ENCODE measurements around the gene IL36RN.
"Not testable (repeated sequence)": the region's sequence is repeated elsewhere in the genome, so short reads cannot be mapped to it uniquely, and the experiment has no call there.

IL36RN gene

DNA sequence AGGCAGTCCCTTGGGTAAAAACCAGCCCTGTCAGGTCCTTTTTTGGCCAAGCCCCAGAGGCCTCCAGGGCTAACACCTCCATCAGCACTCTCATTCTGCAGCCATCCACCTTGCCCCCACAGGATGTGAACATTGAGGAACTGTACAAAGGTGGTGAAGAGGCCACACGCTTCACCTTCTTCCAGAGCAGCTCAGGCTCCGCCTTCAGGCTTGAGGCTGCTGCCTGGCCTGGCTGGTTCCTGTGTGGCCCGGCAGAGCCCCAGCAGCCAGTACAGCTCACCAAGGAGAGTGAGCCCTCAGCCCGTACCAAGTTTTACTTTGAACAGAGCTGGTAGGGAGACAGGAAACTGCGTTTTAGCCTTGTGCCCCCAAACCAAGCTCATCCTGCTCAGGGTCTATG is 16.0 kb downstream of the IL36RN start:
- no peak for DNase-seq (ENCODE audit: low spot score)

DNA sequence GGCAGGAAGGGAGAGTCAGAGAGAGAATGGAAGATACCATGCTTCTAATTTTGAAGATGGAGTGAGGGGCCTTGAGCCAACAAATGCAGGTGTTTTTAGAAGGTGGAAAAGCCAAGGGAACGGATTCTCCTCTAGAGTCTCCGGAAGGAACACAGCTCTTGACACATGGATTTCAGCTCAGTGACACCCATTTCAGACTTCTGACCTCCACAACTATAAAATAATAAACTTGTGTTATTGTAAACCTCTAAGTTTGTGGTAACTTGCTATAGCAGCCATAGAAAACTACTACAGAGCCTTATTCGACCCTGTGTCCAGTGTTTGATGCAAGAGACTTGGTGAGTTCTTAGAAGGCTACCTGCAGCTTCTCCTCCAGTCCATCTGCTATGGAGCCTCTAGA is 16.6 kb downstream of the IL36RN start:
- no peak for DNase-seq (ENCODE audit: low spot score)

DNA sequence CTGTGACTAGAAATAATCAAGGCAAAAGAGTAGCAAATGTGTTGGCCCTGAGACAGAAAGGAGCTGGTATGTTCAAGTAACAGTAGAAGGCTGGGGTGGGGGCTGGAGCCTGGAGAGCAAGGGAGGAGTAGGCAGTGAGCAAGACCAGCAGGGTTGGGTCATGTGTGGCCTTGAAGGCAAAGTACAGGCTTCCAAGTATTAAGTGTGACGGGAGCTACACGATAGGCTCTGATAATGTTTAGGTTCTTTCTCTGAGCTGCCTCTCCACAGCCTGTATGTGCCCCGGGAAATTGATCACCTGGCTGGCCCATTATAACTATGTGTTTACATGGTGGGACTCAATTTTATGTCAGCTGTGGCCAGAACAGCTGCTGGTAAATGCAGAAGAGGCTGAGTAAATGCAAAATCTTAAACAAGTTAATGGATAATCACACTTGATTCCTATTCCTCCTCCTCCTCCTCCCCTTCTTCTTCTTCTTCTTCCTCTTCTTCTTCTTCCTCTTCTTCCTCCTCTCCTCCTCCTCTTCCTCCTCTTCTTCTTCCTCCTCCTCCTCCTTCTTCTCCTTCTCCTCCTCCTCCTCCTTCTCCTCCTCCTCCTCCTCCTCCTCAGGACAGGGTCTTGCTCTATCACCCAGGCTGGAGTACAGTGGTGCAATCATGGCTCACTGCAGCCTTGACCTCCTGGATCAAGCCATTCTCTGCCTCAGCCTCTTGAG is 18.1 kb downstream of the IL36RN start:
- no peak for DNase-seq (ENCODE audit: low spot score)

DNA sequence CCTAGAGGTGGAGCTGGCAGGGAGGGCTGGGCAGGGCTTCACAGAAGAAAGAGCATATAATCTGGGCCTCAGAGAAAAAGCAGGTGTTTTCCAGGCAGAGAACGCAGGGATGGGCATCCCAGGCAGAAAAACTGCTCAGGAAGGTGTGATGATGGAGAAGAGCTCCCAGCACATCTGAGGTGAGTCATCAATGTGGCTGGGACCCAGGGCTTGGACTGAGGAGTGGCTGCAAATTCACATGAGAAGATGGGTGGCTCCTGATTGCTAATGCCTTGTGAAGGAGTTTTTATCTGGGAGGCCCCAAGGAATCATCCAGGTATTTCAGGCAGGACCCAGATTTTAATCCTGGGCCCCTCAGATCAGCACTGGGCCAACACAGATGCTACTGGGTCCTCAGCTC is 18.9 kb downstream of the IL36RN start:
- DNase-seq (ENCODE audit: low spot score) = no peak

DNA sequence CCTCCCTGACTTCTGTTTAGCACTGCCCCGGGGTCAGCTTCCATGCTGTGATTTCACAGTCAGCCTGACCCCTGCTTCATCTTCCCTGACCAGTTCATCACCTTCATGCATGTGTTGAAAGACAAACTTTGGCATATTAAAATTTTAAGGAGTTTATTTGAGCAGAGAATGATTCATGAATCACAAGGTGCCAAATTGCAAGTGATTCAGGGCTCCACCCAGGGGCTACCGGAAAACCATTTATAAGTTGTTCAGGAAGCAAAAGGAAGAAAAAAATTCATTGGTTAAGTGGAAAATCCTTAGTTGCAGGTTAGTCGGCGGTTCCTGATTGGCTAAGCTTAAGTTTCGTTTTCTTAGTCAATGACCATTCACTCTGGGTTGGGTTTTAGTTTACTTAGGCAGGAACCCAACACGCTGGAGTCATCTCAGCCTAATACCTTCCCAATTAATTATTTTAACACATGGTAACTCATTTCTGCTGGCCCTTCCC is 19.4 kb downstream of the IL36RN start:
- no peak for DNase-seq (ENCODE audit: low spot score)

DNA sequence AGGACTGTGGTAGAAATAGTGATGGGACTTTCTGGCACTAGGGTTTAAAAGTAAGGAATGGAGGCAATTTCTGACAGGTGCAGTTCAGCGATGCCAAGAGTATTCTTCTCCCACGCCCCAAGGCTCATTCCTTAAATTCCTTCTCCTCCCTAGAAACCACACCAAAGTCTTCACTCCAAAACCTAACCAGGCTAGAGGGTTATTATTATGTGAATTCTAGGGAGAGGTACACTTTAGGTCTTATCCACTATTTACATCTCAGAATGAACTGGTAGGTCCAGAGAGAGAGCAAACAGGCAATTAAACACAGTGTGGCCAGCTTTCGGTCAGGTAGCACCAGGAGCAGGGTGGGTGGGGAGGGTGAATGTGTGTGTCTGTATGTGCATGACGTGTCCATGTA is 20.1 kb downstream of the IL36RN start:
- no peak for DNase-seq (ENCODE audit: low spot score)

DNA sequence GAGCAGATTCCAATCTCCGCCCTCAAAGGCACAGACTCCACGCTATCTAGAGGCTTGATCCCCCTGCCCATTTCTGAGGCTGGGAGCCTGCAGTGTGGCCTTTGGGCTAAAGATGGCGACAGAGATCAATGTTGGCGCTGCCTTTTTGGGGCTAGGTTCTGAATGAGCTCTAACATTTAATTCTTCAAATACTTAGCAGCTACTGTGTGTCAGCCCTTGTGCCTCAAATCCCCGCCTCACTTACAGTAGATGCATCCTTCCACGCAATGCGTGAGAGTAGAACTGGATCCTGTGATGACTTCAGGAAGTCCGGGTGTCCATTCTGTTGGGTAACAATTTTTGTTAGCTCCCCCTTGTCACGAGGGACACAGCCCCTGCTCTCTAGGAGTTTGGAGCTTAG is 21.1 kb downstream of the IL36RN start:
- no peak for DNase-seq (ENCODE audit: low spot score)

DNA sequence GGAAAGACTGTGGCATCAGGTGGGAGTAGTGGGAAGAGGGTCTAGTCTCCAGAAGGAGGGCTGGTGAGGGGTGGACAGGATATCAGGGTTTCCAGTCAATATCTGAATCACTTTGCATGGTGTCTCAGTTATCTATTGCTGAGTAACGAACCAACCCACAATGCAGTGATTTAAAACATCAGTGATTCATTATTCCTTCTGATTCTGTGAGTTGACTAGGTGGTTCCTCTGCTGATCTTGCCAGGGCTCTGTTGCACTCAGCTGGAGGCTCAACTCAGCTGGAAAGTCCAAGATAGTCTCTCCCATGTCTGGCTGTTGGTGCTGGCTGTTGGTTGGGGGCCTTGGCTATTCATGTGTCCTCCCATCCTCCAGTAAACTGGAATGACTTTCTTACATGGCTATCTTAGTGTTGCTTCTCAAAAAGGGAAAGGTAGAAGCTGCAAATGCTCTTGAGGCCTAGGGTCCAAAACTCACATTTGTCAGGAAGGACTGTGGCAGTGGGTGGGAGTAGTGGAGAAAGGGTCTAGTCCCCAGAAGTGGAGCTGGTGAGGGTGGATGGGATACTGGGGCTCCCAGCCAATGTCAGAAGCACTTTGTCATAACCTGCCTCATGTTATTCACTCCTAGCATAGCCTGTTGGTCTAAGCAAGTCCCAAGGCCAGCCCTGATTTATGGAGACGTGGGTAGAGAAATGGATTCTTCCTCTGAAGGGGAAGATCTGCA is 22.7 kb downstream of the IL36RN start:
- DNase-seq (ENCODE audit: low spot score) = no peak

DNA sequence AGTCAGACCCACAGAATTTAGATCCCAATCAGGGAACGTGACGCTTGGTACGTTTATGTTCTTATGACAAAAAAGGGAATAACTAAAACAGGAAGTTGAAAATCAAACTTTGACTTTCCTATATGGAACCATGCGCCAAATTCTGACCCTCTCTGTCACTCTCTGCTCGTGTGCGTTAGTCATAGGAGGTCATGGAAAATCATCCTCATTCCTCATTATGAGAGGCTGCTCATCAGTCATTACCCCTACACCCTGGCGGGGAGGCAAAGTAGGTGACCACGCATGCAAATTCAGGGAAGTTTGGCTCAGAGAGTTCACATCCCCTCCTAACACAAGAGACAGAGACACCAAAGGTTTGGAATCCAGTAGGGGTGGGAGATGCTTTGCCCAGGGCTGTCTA is 24.3 kb downstream of the IL36RN start:
- no peak for DNase-seq (ENCODE audit: low spot score)

DNA sequence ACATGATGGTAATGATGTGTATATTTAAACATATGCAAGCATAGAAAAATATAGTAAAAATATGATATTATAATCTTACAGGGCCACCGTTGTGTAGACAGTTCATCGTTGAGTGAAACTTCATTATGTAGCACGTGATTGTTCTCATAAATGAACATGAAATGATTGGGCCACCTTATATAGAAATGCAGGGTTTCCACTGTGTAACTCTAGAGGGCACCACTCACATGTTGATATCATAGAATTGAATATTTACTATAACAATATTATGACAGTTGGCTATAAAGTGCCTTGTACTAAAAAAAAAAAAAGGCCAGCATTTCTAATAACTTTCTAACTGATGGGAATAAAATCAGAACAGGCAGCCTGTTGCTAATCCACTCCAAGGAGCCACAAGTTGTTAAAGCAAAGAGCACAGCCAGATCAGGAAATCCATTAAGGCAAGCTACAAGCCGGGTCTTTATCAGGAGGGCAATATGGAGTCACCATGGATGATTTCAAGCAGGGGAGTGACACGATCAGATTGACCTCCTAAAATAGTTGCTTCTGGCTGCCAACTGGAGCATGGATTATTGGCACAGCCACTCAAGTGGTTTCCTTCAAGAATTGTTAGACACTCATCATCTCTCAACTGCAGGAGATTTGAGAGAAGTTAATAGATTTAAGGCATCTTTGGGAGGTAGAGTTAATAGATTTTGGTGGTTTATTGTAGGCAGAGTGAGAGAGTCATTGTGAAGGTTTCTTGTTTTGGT is 25.4 kb downstream of the IL36RN start:
- no peak for DNase-seq (ENCODE audit: low spot score)

DNA sequence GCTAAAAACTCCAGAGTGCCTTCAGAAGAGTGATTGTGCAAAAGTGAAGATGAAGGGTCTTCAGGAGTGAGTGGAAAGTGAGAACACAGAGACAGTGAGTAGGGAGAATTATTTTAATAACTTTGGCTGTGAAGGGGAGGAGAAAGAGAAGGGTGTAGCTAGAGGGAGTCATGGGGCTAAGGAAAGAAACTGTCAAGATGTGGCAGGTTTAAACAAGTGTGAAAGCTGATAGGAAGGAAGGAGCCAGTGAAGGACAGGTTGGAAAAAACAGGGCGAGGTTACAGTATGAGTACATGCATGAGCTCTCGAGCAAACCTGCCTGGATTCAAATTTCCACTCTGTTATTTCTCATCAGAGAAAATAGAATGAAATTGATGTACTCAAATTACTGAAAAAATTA is 26.5 kb downstream of the IL36RN start:
- DNase-seq (ENCODE audit: low spot score) = no peak

DNA sequence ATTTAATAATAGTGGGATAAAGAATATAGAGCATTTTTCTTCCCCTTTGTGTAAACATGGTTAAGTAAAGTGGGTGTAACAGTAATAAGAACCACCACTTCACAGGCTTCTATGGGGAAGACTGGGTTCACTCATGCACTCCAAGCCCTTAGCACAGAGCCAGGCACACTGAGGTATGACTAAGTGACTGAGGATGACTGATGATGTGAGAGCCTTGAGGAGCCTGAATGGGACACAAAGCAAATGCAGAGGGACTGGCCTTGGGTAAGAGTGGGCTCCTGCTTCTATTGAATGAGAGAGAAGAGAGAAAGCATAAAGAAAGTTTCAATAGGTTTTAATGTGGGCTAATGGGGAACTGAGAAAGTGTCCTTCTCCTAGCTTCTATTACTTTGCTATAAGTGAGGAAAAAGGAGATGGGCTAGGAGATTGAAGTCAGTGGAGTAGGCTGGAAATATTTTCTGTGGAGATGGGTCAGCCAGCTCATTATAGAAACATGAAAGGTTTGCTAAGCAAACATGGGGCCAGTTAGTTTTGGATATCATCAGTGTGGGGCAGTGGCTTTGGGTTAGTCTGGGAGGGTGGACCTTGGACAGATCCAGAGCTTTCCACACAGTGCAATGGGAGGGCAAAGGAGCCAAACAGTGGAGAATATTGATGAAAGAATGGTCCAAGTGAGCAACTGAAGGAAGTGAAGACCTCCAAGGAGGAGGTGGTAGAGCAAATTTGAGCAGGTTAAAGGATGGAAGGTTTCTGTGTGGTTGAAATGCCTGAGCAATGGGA is 29.4 kb downstream of the IL36RN start:
- DNase-seq (ENCODE audit: low spot score) = no peak

DNA sequence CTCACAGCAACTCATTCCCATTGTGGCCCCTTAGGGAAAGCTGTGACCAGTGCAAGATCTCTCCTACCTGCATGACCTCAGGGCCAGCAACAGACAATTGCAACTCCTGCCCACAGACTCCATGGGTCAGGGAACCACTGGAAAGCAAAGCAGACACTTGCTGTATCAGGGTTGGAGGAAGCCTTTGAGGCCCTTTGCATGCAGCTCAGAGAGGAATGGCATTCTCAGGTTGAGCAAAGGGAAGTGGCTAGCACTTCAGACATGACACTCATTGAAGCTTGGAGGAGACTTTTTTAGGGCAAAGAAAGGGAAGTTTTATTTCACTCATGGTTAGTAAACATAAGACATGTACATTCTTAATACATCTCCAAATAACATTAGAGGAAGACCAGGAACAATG is 30.9 kb downstream of the IL36RN start:
- DNase-seq (ENCODE audit: low spot score) = no peak

DNA sequence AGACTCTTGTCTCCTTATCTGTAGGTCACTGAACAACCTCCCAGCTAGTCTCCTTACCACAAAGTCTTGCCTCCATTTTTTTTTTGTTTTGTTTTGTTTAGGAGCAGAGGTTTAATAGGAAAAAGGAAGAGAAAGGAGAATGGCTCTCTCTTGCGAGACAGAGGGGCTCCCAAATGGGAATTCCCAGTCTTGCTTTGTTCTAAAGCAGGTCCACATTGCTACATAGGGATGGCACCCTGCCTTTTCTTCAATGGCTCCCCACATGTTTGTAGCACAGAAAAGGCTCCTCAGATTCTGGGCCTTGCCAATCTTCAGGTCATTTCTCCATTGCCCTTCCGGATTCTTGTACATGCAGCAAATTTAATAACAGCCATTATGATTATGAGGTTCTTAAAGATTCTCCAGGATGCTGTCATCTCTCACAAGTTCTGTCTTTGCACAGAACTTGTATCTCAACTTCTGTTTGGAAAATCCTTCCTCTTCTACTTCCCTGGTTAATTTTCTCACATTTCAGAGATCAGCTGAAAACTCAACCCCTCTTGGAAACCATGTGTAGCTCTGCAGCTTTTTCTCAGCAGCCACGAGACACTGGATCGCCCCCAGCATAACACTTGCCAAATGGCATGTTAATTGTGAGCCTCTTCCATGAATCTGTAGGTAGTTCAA is 32.4 kb downstream of the IL36RN start:
- no peak for DNase-seq (ENCODE audit: low spot score)

DNA sequence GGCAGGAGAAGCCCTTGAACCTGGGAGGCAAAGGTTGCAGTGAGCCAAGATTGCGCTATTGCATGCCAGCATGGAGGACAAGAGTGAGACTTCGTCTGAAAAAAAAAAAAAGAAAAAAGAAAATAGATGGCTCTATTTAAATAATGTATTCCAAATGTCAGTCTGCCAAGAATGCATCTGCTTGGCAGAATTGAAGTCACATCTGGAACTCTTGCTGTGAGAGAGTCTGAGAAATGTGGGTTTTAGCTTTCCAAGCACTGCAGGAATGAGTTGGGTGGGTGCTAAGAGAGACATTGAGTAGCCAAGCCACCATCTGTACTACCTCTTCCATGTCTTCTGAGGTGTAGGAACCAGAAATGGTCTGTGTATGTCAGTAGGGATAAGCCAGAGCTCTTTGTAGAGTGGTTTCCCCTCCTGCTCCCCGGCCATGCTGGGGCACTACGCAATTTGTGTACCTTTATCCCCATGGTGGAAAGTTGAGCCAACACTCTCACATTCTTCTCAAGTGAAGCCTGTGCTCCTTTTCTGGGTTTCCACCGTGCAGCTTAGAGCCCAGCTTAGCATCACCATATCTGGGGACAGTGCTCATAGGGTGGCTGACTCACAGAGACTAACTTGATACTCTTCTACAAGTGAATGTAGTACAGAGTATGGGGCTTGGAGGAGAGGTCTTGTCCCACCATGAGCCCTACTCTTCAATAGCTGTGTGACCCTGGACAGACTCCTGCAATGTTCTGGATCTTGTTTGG is 34.0 kb downstream of the IL36RN start:
- DNase-seq (ENCODE audit: low spot score) = no peak

DNA sequence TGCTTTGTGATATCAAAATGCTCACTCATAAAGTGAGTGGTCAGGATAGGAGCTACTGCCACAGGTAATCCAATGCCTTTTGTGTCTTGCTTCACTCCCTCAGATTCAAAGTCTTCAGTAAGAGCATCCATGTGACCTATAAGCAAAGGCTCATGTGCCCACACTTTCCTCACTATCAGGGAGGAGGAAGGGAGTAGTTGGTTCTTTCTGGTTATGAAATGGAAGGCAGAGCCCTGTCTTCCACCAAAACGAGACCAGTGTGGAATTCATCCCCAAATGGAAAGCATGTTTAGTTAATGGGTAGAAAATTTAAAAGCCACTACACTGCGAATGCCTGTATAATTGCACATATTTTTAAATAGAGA is 34.6 kb downstream of the IL36RN start:
- DNase-seq (ENCODE audit: low spot score) = no peak

DNA sequence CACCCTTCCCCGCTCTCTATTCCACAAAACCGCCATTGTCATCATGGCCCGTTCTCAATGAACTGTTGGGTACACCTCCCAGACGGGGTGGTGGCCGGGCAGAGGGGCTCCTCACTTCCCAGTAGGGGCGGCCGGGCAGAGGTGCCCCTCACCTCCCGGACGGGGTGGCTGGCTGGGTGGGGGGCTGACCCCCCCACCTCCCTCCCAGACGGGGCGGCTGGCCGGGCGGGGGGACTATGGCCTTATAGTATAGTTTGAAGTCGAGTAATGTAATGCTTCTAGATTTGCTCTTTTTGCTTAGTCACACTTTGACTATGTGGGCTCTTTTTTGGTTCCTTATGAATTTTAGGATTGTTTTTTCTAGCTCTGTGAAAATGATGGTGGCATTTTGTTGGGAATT is 37.3 kb downstream of the IL36RN start:
- DNase-seq (ENCODE audit: low spot score) = not testable (repeated sequence)

DNA sequence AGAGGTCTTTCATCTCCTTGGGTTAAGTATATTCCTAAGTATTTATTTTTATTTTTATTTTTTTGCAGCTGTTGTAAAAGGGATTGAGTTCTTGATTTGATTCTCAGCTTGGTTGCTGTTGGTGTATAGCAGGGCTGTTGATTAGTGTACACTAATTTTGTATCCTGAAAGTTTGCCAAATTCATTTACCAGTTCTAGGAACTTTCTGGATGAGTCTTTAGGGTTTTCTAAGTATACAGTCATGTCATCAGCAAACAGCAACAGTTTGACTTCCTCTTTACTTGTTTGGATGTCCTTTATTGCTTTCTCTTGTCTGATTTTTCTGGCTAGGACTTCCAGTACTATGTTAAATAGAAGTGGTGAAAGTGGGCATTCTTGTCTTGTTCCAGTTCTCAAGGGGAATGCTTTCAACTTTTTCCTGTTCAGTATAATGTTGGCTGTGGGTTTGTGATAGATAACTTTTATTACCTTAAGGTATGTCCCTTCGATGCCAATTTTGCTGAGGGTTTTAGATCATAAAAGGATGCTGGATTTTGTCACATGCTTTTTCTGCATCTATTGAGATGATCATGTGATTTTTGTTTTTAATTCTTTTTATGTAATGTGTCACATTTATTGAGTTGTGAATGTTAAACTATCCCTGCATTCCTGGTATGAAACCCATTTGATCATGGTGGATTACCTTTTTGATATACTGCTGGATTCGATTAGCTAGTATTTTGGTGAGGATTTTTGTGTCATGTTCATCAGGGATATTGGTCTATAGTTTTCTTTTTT is 38.0 kb downstream of the IL36RN start:
- DNase-seq (ENCODE audit: low spot score) = not testable (repeated sequence)

DNA sequence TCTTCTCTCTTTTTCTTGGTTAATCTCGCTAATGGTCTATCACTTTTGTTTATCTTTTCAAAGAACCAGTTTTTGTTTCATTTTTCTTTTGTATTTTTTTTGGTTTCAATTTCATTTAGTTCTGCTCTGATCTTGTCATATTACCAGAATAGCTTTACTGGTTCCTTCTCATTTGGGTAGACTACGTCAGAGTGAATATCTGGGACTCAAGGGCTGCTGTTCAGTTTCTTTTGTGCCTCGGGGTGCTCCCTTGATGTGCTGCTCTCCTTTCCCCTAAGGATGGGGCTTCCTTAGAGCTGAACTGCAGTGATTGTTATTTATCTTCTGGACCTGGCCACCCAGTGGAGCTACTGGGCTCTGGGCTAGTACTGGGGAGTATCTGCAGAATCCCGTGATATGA is 39.0 kb downstream of the IL36RN start:
- no peak for DNase-seq (ENCODE audit: low spot score)

DNA sequence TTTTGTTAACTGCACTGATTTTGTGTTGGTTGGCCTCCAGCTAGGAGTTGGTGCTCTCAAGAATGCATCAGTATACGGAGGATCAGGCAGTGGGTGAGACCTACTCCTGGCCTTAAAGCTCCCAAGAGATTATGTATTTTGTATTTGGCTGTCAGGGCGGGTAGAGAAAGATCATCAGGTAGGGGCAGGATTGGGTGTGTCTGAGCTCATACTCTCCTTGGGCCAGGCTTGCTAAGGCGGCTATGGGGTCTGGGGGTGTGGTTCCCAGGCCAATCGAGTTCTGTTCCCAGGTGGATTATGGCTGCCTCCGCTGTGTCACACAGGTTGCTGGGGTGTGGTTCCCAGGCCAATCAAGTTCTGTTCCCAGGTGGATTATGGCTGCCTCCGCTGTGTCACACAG is 39.5 kb downstream of the IL36RN start:
- no peak for DNase-seq (ENCODE audit: low spot score)
